ENCODE measurements around the gene RPS4Y1.

DNA sequence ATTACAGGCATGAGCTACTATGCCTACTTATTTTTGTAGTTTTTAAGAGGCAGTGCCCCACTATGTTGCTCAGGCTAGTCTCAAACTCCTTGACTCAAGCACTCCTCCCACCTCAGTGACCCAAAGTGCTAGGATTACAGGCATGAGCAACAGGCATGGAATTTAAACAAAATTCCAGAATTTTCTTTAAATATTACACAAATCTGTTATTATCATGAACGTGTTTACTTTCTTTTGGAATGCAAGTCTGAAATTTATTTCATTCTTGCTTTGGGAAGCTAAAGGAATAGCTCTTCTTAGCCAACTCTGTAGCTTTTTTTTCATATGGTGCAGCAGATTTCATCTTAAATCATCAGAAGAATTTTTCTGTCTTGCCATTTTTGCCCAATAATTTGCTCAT is 66.0 kb downstream of the RPS4Y1 start:
- TF ChIP-seq, protein P1, sequence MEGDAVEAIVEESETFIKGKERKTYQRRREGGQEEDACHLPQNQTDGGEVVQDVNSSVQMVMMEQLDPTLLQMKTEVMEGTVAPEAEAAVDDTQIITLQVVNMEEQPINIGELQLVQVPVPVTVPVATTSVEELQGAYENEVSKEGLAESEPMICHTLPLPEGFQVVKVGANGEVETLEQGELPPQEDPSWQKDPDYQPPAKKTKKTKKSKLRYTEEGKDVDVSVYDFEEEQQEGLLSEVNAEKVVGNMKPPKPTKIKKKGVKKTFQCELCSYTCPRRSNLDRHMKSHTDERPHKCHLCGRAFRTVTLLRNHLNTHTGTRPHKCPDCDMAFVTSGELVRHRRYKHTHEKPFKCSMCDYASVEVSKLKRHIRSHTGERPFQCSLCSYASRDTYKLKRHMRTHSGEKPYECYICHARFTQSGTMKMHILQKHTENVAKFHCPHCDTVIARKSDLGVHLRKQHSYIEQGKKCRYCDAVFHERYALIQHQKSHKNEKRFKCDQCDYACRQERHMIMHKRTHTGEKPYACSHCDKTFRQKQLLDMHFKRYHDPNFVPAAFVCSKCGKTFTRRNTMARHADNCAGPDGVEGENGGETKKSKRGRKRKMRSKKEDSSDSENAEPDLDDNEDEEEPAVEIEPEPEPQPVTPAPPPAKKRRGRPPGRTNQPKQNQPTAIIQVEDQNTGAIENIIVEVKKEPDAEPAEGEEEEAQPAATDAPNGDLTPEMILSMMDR (IDR thresholded peaks at IDR 0.05): no peak
- TF ChIP-seq EP300 (IDR thresholded peaks at IDR 0.05): no peak

All from esophagus muscularis mucosa (tissue), 3 donors.